ENCODE data around the gene HLF. TPM values are rescaled to one million over a fixed set of nuclear protein-coding genes. Genes with fewer than 3 reads are reported as not detected.

HLF gene
- total and polyA plus RNA-seq, 4 donors: 8.0 to 59.3 (median 24.6) TPM

DNA sequence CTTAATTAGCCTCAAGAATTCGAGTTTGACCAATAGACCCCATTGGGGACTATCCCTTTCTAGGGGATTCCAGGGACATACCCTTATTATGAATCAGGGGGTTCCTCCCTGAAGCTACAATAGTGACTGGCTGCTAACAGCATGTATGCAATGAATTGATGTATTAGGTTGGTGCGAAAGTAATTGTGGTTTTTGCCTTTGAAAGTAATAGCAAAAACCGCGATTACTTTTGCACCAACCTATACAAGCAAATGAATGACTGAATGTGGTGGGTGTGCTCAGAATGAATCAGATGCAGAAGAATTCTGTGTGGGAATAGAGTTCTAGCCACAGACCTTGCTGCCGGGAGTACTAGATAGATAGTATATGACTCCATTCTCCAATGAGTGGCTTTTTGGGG, 76.7 kb downstream of the HLF start:
- WGBS: 94% methylated on average over 5 of the region's 5 CpGs
- Histone ChIP-seq H3K27ac (ENCODE audit: low read depth in 1 of 2, low read length in 2 of 2) (no peak overlapping the region), H3K4me1 (ENCODE audit: control insufficient read depth in 4 of 4, insufficient read depth in 4 of 4, low read length in 3 of 4) (no peaks in the 10 kb centered on the region), H3K9me3 (ENCODE audit: control insufficient read depth in 4 of 4, low read length in 3 of 4) (no peaks in the 10 kb centered on the region), H3K27me3 (ENCODE audit: control insufficient read depth in 4 of 4, insufficient read depth in 4 of 4, low read length in 3 of 4) (no peaks in the 10 kb centered on the region), H3K9ac (ENCODE audit: low read depth in 1 of 2, low read length in 2 of 2) (no peak overlapping the region), H3K36me3 (ENCODE audit: control insufficient read depth in 4 of 4, insufficient read depth in 3 of 4, low read depth in 1 of 4, low read length in 3 of 4) (no peaks in the 10 kb centered on the region), H3K4me3 (ENCODE audit: low read depth in 1 of 3, low read length in 3 of 3) (no peak overlapping the region)
- TF ChIP-seq REST (IDR thresholded peaks at IDR 0.05) (no peak), SP1 (IDR thresholded peaks at IDR 0.05) (no peak), HNF4G (IDR thresholded peaks at IDR 0.05) (no peak), RXRA (IDR thresholded peaks at IDR 0.05) (no peak), EGR1 (IDR thresholded peaks at IDR 0.05; ENCODE audit: low read depth in 2 of 2) (no peak), MAX (IDR thresholded peaks at IDR 0.05) (no peak), JUND (IDR thresholded peaks at IDR 0.05) (no peak), RAD21 (IDR thresholded peaks at IDR 0.05) (no peak), TAF1 (conservative IDR thresholded peaks at IDR 0.05) (no peak), FOXA1 (IDR thresholded peaks at IDR 0.05) (no peak), GABPA (IDR thresholded peaks at IDR 0.05 in 1 of 2, conservative IDR thresholded peaks at IDR 0.05 in 1 of 2) (no peak), HNF4A (conservative IDR thresholded peaks at IDR 0.05) (no peak), YY1 (IDR thresholded peaks at IDR 0.05) (no peak)
- TF ChIP-seq, protein P1, sequence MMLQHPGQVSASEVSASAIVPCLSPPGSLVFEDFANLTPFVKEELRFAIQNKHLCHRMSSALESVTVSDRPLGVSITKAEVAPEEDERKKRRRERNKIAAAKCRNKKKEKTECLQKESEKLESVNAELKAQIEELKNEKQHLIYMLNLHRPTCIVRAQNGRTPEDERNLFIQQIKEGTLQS (IDR thresholded peaks at IDR 0.05): no peak
- TF ChIP-seq, protein P2, sequence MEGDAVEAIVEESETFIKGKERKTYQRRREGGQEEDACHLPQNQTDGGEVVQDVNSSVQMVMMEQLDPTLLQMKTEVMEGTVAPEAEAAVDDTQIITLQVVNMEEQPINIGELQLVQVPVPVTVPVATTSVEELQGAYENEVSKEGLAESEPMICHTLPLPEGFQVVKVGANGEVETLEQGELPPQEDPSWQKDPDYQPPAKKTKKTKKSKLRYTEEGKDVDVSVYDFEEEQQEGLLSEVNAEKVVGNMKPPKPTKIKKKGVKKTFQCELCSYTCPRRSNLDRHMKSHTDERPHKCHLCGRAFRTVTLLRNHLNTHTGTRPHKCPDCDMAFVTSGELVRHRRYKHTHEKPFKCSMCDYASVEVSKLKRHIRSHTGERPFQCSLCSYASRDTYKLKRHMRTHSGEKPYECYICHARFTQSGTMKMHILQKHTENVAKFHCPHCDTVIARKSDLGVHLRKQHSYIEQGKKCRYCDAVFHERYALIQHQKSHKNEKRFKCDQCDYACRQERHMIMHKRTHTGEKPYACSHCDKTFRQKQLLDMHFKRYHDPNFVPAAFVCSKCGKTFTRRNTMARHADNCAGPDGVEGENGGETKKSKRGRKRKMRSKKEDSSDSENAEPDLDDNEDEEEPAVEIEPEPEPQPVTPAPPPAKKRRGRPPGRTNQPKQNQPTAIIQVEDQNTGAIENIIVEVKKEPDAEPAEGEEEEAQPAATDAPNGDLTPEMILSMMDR (IDR thresholded peaks at IDR 0.05; ENCODE audit: low read depth, low read length, missing input control): no peak
- TF ChIP-seq, protein P3, sequence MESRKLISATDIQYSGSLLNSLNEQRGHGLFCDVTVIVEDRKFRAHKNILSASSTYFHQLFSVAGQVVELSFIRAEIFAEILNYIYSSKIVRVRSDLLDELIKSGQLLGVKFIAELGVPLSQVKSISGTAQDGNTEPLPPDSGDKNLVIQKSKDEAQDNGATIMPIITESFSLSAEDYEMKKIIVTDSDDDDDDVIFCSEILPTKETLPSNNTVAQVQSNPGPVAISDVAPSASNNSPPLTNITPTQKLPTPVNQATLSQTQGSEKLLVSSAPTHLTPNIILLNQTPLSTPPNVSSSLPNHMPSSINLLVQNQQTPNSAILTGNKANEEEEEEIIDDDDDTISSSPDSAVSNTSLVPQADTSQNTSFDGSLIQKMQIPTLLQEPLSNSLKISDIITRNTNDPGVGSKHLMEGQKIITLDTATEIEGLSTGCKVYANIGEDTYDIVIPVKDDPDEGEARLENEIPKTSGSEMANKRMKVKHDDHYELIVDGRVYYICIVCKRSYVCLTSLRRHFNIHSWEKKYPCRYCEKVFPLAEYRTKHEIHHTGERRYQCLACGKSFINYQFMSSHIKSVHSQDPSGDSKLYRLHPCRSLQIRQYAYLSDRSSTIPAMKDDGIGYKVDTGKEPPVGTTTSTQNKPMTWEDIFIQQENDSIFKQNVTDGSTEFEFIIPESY (IDR thresholded peaks at IDR 0.05): no peak
- no peak for DNase-seq (ENCODE audit: low spot score)

Measured in liver (tissue), 9 donors.